K562 treated with DMSO at 1 percent for 48 hours (cell line): ENCODE data around the gene FAM221B. TPM values are rescaled to one million over a fixed set of nuclear protein-coding genes. Genes with fewer than 3 reads are reported as not detected.

Source experiments
- total RNA-seq: library from RNA; unstranded; fragments of 300-600 nt; gene quantifications from 2 replicates; pipeline ENCODE4 v1.2.3, GENCODE V29; 2022; ENCODE audit warnings: low replicate concordance; ENCODE audit errors: extremely low read depth

FAM221B gene
- total RNA-seq = not detected in 2 replicates

DNA sequence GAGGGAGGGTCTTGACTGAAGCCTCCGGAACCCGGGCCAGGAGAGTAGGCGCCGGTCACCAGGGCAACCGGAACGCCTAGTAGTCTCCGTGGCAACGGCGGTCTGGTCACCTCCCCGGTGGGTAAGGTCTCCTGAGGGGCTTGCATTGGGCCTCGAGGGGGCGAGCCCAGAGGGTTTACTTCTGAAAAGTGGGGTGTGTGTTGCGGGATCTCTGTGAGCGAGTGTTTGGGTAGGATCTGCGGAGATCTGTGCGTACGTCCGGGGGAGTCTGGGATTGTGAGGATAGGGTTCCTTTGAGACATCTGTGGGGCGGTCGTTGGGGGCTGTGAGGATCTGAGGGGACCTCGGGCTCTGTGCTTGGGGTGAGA, at the start of gene FAM221B:
Gene FAM221B, minus strand, starts transcription at position 17 of the 368 bp plus-strand sequence. CDS start 2,571 bp downstream, outside the sequence.

DNA sequence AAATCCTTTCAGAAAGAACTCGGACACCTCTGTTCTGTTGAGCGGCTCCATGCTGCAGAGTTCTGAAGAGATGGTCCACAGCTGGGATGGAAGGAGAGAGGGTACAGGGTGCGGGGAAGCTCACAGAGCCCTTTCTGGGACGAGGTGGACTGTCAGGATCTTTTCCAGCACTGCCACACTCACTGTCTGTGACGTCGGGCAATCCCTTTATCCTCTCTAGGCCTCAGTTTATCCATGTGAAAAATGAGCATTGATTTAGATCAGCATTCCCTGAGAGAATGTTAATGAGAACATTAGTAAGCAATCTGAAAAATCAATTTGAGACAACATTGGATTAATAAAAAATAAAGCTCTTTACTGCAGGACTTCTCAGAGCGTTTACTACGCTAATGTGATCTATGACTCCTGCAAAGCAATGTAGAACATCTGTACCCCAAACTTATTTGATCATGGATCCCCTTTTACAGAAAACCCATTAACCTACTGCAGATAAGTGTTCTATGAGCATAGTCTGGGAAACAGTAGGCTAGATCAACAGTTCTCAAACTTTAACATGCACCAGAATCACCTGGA, 41.9 kb upstream of the FAM221B start, which contains the start of gene OR13J1:
Gene OR13J1, minus strand, starts transcription at position 51 of the 573 bp plus-strand sequence. Its CDS starts 0 bp downstream, at position 51.

DNA sequence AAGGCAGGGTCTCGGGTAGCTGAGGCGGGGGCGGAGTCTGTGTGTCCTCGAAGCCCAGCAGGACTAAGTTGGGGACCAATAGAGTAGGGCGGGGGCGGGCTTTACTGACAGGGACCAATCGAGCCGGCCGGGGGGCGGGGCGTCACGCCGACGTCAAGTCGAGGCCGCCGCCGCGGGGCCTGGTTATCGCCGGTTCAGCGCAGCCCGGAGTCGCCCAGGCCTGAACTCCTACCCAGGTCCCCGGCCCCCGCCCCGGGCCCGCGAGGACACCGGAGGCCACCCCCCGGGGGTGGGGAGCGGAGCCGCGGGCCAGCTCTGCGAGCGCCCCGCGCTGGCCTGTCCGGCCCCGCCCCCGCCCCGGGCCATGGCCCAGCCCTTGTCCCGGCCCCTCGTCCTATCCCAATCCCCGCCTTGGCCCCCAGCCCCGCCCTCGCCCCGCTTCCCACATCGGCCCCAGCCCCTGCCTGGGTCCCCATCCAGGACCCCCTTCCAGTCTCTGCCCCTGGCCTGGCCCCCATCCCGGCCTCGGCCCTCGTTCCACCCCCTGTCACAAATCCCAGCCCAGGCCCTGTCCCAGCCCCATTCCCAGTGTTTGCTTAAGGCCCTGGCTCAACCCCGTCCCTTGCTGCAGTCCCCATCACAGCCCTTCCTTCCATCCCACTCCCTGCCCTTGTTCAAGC, 692 bp upstream of the FAM221B start, which contains the start of gene TMEM8B:
Gene TMEM8B, plus strand, starts transcription at position 145 of the 680 bp plus-strand sequence. Its CDS starts 220 bp downstream, at position 365.

GRCh38 chr9:35814841-35815543, 13.5 kb downstream of the FAM221B start, which contains the start of gene HINT2:
Gene HINT2 (minus strand): TSS chr9:35815042. CDS start chr9:35814979, 63 bp downstream.

DNA sequence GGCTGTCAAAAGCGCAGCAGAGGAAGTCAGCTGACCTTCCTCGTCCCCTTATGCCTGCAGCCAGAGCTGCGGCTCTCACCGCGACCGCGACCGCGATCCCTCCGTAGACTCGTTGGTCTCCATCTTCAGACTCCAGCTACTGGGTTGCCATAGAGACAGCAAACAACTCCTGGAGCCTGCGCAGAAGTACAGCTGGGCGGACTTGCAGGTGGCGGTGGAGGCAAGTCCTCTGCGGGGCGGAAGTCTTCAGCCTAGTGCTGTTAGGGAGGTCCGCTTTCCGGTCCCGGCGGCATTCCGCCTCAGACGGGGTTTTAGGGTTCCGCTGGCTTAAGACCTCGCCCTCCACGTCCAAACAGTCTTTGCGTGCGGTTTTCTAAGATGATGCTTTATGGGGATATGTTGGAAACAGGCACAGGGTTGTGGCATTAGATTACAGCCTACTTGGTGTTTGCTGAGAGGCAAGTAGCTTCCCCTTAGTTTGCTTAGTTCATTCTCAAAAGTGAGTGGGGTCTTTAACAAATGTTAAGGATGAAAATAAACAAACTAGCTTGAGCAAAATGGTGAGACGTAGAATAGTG, 16.4 kb downstream of the FAM221B start, which contains the start of gene SPAG8:
Gene SPAG8, minus strand, starts transcription at position 238 of the 578 bp plus-strand sequence. Its CDS starts 115 bp downstream, at position 123.

DNA sequence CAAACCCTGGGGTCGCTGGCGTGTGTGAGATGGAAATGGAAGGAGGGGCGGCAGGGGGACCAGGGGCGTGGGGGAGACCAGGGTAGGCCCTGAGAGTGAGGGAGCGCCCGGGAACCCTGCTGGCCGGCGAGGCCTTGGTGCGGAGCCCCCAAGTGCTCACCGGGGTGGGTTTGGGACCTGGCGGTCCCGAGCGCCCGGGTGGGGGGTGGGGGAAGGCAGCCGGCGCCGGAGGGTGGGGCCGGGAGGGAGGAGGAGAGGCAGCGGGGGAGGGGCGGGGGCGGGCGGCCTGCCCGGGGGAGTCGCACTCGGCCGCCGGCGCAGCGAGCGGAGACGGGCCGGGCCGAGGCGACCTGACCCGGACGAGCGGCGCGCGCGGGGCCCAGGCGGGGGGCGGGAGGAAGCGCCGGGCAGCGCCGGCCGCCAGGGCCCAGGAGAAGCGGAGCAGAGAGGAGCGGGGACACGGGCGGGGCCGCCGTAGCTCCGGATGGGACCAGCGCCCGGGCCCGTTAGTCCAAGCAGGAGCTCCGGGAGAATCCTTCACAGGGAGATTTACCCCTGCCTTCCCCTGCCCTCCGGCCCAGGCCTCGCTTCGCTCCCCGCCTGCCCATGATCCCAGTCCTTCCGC, 37.1 kb downstream of the FAM221B start, which contains the start of gene NPR2:
Gene NPR2, plus strand, starts transcription at position 295 of the 625 bp plus-strand sequence. CDS start 818 bp downstream, outside the sequence.

Other genes starting within 250 kb of the FAM221B start
- not detected in 2 replicates for gene TESK1, start 223.5 kb downstream of the FAM221B start, total RNA-seq
- not detected in 2 replicates for gene CD72, start 210.3 kb downstream of the FAM221B start, total RNA-seq
- not detected in 2 replicates for gene SIT1, start 177.8 kb downstream of the FAM221B start, total RNA-seq
- gene RMRP, start 170.7 kb downstream of the FAM221B start, total RNA-seq = not detected in 2 replicates
- gene CCDC107, start 170.4 kb downstream of the FAM221B start, total RNA-seq = not detected in 2 replicates
- not detected in 2 replicates for gene ARHGEF39, start 163.5 kb downstream of the FAM221B start, total RNA-seq
- gene CA9, start 154.8 kb downstream of the FAM221B start, total RNA-seq = not detected in 2 replicates
- gene TPM2, start 138.8 kb downstream of the FAM221B start, total RNA-seq = not detected in 2 replicates
- 65.0 and 713 TPM in 2 replicates for gene TLN1, start 96.5 kb downstream of the FAM221B start, total RNA-seq
- not detected in 2 replicates for gene CREB3, start 96.1 kb downstream of the FAM221B start, total RNA-seq
- gene GBA2, start 79.5 kb downstream of the FAM221B start, total RNA-seq = not detected in 2 replicates
- not detected in 2 replicates for gene RGP1, start 79.4 kb downstream of the FAM221B start, total RNA-seq
- gene MSMP, start 74.5 kb downstream of the FAM221B start, total RNA-seq = not detected in 2 replicates
- not detected in 2 replicates for gene NPR2, start 37.1 kb downstream of the FAM221B start, total RNA-seq
- not detected in 2 replicates for gene SPAG8, start 16.5 kb downstream of the FAM221B start, total RNA-seq
- gene HINT2, start 13.7 kb downstream of the FAM221B start, total RNA-seq = not detected in 2 replicates
- gene TMEM8B, start 496 bp upstream of the FAM221B start, total RNA-seq = not detected in 2 replicates
- gene OR13J1, start 41.7 kb upstream of the FAM221B start, total RNA-seq = not detected in 2 replicates
- not detected in 2 replicates for gene HRCT1, start 77.5 kb upstream of the FAM221B start, total RNA-seq
- gene SPAAR, start 80.8 kb upstream of the FAM221B start, total RNA-seq = not detected in 2 replicates
- not detected in 2 replicates for gene OR2S2, start 129.4 kb upstream of the FAM221B start, total RNA-seq
- gene RECK, start 208.2 kb upstream of the FAM221B start, total RNA-seq = not detected in 2 replicates